HepG2 (cell line): ENCODE data around the gene CHN2. TPM values are rescaled to one million over a fixed set of nuclear protein-coding genes. Genes with fewer than 3 reads are reported as not detected.

ENCODE experiments used
- ATAC-seq: fragments of 200-7000 bp; cut with Tn5 transposase; 3 replicates; pipeline ENCODE4 v1.9.1; 2020; ENCODE audit warnings: mild to moderate bottlenecking, moderate library complexity
- BruUV-seq: library from RNA; stranded (reverse); fragments of 400-500 nt; replicated peaks from 2 replicates; lab custom pipeline; 2021; lab: Mats Ljungman, UMichigan
- CTCF ChIA-PET: fragments of 300-600 bp; formaldehyde crosslinking; extraction: SDS; loops from one replicate; lab custom pipeline; 2021; ENCODE audit warnings: low total read pairs, inconsistent platforms, low intra/inter-chr PET ratio; lab: Yijun Ruan, JAX
- POLR2A ChIA-PET: fragments of 350-600 bp; sonication (Branson Sonifier 250); formaldehyde crosslinking; loops from one replicate; lab custom pipeline; 2020; ENCODE audit warnings: antibody characterized with exemption, inconsistent platforms; lab: Yijun Ruan, JAX
- DNase-seq: peaks from one replicate; pipeline ENCODE4 v3.0.0-alpha.2; 2015; ENCODE audit warnings: low spot score
- FAIRE-seq: peaks from 3 replicates; lab custom pipeline; 2011; peaks lifted over from hg19 to GRCh38; lab: Jason Lieb, UNC
- H2AFZ ChIP-seq: one replicate; pipeline ENCODE4 v1.6.1; 2011; ENCODE audit warnings: low read length, inconsistent platforms
- H3K27ac ChIP-seq: fragments of 300-600 bp; 3 replicates; pipeline ENCODE4 v1.8.0; 2011; ENCODE audit warnings: mixed run types, mild to moderate bottlenecking, mixed read lengths, low read length, inconsistent platforms; ENCODE audit not compliant: insufficient read depth; ENCODE audit errors: extremely low read length
- H3K27me3 ChIP-seq, 2 experiments: fragments of 200-600 bp in 1 of 2; 2 replicates in 1 of 2; 3 replicates in 1 of 2; pipeline versions ENCODE4 v1.6.0 to v1.8.0; 2011; ENCODE audit warnings: low read length in 2 of 2, mild to moderate bottlenecking in 2 of 2, moderate library complexity in 2 of 2, inconsistent platforms in 1 of 2; ENCODE audit not compliant: insufficient read depth in 2 of 2, control insufficient read depth in 1 of 2
- H3K36me3 ChIP-seq, 2 experiments: fragments of 200-600 bp in 1 of 2; replicated peaks in 1 of 2; 2 replicates in 1 of 2; 3 replicates in 1 of 2; pipeline versions ENCODE4 v1.5.1 to v1.8.0; 2011; ENCODE audit warnings: low read length in 2 of 2, inconsistent platforms in 1 of 2; ENCODE audit not compliant: insufficient read depth in 2 of 2, control insufficient read depth in 1 of 2
- H3K4me1 ChIP-seq: 2 replicates; pipeline ENCODE4 v1.5.1; 2012; ENCODE audit warnings: low read length, inconsistent platforms; ENCODE audit not compliant: insufficient read depth
- H3K4me2 ChIP-seq: 2 replicates; pipeline ENCODE4 v1.6.0; 2011; ENCODE audit warnings: low read depth, low read length, inconsistent platforms
- H3K4me3 ChIP-seq, 3 experiments: fragments of 200-600 bp in 1 of 3; sonication (generic), shearing (Covaris generic) in 1 of 3; replicated peaks in 1 of 3; 2 replicates each; pipeline ENCODE4 v1.5.1; 2011 to 2016; ENCODE audit warnings: low read length in 3 of 3, inconsistent platforms in 2 of 3, low read depth in 2 of 3, mild to moderate bottlenecking in 2 of 3, control low read depth in 1 of 3, mixed read lengths in 1 of 3; ENCODE audit not compliant: insufficient read depth in 1 of 3
- H3K79me2 ChIP-seq: one replicate; pipeline ENCODE4 v1.6.1; 2011; ENCODE audit warnings: low read length, inconsistent platforms; ENCODE audit not compliant: insufficient read depth
- H3K9ac ChIP-seq: 2 replicates; pipeline ENCODE4 v1.6.0; 2011; ENCODE audit warnings: mild to moderate bottlenecking, low read depth, low read length, inconsistent platforms; ENCODE audit not compliant: insufficient read depth
- H3K9me3 ChIP-seq: 2 replicates; pipeline ENCODE4 v1.5.1; 2012; ENCODE audit warnings: mild to moderate bottlenecking, low read length
- H4K20me1 ChIP-seq: 2 replicates; pipeline ENCODE4 v1.6.0; 2011; ENCODE audit warnings: inconsistent platforms, mild to moderate bottlenecking, low read length, moderate library complexity; ENCODE audit not compliant: insufficient read depth
- CREM ChIP-seq, 2 experiments: sonication (generic) in 1 of 2; formaldehyde crosslinking in 1 of 2; IDR thresholded peaks; 2 replicates each; pipeline versions ENCODE4 v1.4.0 to v1.6.1; 2016 to 2020; ENCODE audit warnings: antibody characterized with exemption in 1 of 2, mild to moderate bottlenecking in 1 of 2, missing genetic modification reagents in 1 of 2
- POLR2G ChIP-seq: fragments of 200-400 bp; formaldehyde crosslinking; IDR thresholded peaks from 2 replicates; pipeline ENCODE4 v1.6.1; 2018; ENCODE audit warnings: mild to moderate bottlenecking, low read depth, low read length, moderate library complexity
- REPIN1 ChIP-seq: sonication (generic); formaldehyde crosslinking; IDR thresholded peaks from 2 replicates; pipeline ENCODE4 v1.8.0; 2022; ENCODE audit warnings: missing genetic modification reagents, low read depth, mild to moderate bottlenecking, borderline replicate concordance
- ZBTB10 ChIP-seq: sonication (generic); formaldehyde crosslinking; IDR thresholded peaks from 2 replicates; pipeline ENCODE4 v1.4.0; 2020; ENCODE audit warnings: missing genetic modification reagents, borderline replicate concordance
- WGBS: methylation state at CpG from one replicate; pipeline ENCODE4 v1.1.6; 2017; ENCODE audit warnings: low lambda C conversion rate; 5-methylcytosine and 5-hydroxymethylcytosine counted together
- in situ Hi-C: cut with HindIII; loops from 2 replicates; pipeline ENCODE4 v1.10.0; 2017; ENCODE audit warnings: low pct_unique_long_range_greater_than_20kb; ENCODE audit not compliant: extremely low pct_ligation_motif_present
- intact Hi-C: fragments of 100-400 bp; cut with micrococcal nuclease; formaldehyde crosslinking; loops from one replicate; pipeline ENCODE4 v1.10.0; 2022; ENCODE audit not compliant: unreplicated experiment
- polyA plus RNA-seq, 8 experiments: library from polyadenylated mRNA; depleted of rRNA in 3 of 8; stranded (reverse) in 7 of 8; unstranded in 1 of 8; fragments of >200 nt; fragmentation: Illumina TruSeq in 4 of 8; extraction: Trizol in 4 of 8; gene quantifications; 2 replicates each; pipeline versions ENCODE4 v1.2.1 to v1.2.3, GENCODE V29; 2011 to 2016; ENCODE audit warnings: low read depth in 4 of 8, missing spikeins in 1 of 8, mixed read lengths in 1 of 8; ENCODE audit not compliant: insufficient read depth in 1 of 8
- total RNA-seq, 5 experiments: library from RNA; depleted of rRNA; stranded (reverse); fragments of >200 nt; fragmentation: Illumina TruSeq; extraction: Trizol; gene quantifications; 2 replicates each; pipeline ENCODE4 v1.2.3, GENCODE V29; 2016; ENCODE audit warnings: low read depth in 1 of 5

CHN2 gene
- total and polyA plus RNA-seq, 2 of the 13 experiments (the other 11 are each of a cell fraction or from before 2014, with no cell fraction given): 23.5 to 30.5 TPM

- H3K4me1 ChIP-seq: no peaks in the 10 kb centered on the region
- H3K4me3 ChIP-seq: no peak overlapping the region
- H3K36me3 ChIP-seq: peaks cover 0 to 13% of the 10 kb centered on the region in 2 experiments; a peak in 2 of 5 replicates
- POLR2A ChIA-PET: no interaction called here
- ATAC-seq (no peak), DNase-seq (no peak), FAIRE-seq (no peak)
- no peak overlapping the region for H3K4me2 ChIP-seq
- H3K27ac ChIP-seq: no peak overlapping the region
- CTCF ChIA-PET: no interaction called here
- in situ Hi-C loops: no loop called here
- H4K20me1 ChIP-seq: no peaks in the 10 kb centered on the region
- no peaks in the 10 kb centered on the region for H3K9me3 ChIP-seq
- intact Hi-C loops: no loop called here
- no peaks in the 10 kb centered on the region for H3K79me2 ChIP-seq
- no peaks in the 10 kb centered on the region for H3K27me3 ChIP-seq
- 89% methylated on average over 5 of the region's 5 CpGs for WGBS
- no peak for TF ChIP-seq REPIN1 (CRISPR knock-in tag)
- no peak for TF ChIP-seq ZBTB10 (CRISPR knock-in tag)
- TF ChIP-seq CREM (IDR thresholded peaks at IDR 0.05): no peak
- TF ChIP-seq CREM (CRISPR knock-in tag; IDR thresholded peaks at IDR 0.05): no peak
- no peak for TF ChIP-seq POLR2G
- H3K9ac ChIP-seq: no peak overlapping the region
- no TSS peak for BruUV-seq
- H2AFZ ChIP-seq: no peak overlapping the region
Measured at GRCh38 chr7:29422829-29423228, 228.3 kb downstream of the CHN2 start.
